T1000 (cell line): ENCODE data around the gene KANK4.

Experiments
- DNase-seq: peaks from one replicate; lab custom pipeline; 2025; ENCODE audit warnings: mixed read lengths; lab: John Stamatoyannopoulos, UW

Gene KANK4

DNA sequence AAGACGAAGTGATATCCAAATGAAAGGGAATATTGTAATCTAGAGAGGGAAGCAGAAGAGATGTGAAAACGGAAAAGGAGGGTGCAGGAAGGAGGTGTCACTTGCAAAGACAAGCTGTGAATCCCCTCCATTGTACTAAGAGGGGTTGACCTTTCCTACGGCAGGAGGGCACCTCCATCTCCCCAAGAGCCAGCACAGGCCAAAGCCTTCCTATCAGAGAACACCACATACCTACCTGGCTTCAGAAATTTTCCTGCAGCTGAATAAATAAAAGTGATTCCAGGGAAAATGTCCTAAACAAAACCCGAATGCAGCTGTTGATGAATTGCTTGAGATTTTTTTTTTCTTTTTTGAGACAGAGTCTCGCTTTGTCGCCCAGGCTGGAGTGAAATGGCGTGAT lies 14.3 kb downstream of the KANK4 start:
- no peak for DNase-seq

DNA sequence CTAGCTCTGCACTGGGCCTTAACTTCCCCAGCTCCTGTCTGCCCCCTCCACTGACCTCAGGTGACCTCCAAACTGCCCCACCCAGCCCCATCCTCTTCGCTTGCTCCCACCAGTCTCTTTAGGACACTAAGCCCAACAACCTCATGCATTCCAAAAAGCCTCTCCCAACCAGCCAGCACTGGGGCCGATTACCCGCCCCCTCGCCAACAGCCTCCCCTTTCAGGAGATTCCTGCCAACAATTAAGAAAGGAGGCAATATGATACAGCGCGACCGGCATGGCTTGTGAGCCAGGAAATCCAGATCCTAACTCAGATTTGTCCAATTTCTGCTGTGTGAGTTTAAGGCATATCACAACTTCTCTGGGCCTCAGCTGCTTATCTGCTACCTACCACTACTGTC lies 14.7 kb downstream of the KANK4 start:
- no peak for DNase-seq

DNA sequence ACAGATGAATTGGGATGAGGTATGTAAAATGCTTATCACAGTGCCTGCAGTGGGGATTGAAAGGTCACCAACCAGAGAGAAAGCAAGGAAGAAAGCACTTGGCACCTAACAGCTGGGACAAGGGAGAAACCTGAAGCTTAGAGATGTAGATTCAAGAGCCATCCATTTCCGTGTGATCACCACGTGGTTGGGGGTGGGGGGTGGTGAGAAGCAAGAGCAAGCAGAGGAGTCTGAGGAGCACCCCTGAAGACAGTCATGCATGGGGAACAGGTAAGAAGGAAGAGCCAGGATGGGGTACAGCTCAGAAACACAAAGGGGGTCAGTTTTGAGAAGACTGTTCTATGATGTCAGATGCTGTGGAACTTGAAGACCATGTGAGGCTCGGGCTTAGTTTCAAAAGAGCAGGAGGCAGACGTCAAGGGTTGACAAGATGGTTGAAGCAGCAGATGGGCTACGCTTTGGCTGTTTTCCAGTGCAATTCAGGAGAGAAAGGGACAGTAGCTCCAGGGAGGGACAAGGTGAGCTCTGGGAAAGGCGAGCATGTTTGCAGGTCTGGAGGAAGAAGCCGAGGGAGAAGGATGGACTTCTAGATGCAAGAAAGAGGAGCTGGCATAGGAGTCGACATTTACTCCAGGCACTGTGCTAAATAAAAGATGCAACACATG lies 17.4 kb downstream of the KANK4 start:
- DNase-seq = no peak

DNA sequence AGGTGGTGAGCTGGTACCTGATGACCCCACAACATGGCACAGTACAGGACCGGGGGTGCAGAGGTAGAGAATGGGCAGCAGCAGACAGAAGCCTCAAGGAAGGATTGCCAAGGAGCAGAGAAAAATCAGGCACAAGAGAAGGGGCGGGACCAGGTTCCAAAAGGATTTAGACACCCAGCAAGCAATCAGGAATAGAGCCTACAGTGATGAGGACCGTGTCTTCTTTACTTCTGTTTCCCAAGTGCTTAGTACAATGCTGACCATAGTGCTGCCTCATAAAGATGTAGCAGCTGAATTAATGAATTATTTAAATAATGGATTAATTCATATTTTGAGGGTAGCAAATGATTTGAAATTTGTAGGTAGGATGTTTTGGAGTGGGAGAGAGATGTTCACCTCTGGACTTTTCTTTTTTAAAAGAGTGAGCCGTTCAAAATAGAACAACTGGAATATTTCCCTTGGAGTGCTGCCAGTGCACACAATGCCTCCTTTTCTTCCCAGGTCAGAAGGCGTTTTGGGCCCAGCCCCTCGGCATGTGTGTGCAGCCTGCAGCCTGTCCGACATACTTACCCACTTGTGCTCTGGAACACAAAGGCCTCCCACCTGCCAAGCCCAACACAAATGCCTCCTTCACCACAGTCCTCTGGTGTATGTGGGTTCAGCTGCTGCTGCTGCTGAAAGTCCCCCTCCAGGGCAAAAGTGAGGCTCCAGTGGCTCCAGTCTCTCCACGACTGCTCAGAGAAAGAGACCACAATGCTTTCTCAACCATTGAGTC lies 19.6 kb downstream of the KANK4 start:
- DNase-seq = no peak

DNA sequence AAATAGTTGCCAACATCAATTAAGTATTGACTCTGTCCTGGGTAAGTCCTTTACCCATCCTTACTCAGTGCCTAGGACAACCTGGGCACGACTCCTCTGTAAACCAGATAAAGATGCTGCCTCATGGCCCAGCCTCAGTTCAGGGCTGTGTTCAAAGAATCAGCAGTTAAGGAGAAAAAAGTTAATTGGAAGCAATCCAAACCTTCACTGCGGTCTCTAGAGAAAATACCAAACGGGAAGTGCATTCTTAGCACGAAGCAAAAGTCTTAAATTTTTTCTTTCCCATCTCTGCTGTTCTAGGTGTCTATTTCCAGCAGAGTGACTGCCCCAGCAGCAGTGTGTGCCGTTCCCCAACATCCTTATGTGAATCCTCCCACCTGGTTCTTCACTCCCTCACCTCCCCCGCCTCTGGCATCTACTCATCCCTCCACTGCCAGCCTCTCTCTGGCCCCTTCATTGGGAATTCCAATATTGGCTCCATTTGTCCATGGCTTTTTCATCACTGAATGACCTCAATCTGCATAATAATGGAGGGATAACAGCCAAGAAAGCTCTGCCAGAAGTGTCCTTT lies 23.2 kb downstream of the KANK4 start:
- DNase-seq = peak; percentile 43

DNA sequence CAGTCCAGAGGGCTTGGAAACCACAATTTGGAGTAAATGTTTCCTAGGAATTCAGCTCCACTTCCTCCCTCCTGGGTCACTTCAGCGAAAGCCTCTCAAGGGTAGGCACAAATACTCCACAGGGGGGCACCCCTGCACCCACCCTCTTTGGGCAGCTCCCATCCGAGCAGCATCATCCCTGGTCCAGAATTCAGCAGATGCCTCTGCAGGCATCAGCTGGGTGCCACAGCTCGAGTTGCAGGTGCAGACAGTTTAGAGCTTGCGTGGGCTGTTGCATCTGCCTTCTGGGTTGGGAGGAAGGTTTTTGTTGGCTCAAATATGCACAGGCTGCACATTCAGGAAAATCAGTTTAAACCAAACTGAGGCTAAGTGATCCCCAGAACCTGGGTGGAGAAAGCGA lies 25.0 kb downstream of the KANK4 start:
- no peak for DNase-seq

DNA sequence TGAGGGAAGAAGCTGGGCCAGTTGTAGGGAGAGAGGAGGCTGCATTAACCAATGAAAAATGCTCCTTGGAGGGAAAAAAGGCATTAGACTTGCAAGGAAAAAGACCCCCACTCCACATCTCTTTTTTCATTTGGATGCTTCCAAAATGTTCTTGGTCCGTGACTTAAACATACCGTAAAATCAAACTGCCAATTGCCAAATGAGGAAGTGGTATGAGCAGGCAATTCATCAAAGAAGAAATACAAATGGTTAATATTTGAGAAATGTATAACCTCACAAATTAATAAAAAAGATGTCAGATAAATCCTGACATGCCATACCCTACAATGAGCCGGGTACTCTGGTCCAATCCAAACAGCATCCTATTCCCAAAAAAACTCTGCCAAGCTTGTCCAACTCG lies 30.6 kb downstream of the KANK4 start:
- no peak for DNase-seq

DNA sequence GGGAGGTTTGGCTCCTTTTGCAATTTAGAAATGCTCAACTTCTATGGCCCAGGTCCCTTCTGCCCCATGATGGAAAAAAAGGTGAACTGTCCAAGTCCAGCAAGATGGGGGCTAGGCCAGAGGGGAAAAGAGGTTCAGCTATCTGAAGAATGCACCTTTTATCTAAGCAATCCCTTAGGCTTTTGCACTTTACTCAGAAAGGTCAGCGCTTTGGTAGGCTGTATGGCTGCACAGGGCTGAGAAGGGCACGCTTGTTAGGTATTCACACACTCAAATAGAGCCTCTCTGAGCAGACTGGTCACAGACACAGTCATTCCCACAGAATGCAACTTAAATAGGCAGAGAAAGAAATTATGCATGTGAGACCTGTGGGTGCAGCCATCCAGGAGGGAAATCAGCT lies 31.0 kb downstream of the KANK4 start:
- DNase-seq = no peak

DNA sequence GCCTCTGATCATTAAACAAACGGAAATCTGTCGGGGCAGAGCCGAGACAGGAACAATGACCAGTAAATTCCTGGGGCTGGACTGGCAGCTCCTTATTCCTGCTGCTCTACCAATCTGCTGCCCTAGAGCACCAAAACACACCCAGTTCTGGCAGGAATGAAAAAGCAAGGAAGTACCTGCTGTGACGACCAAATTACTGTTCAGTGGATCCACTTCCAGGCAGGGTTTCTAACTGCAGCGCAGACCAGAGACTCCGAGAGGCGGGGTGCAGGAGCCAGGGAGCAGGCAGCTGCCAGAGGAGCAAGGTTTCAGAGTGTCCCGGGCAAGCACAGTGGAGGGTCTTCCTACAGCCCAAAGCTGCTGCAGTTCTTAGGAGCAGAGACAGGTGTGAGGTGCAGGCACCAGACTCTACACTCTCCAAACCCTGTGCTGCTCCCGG lies 32.4 kb downstream of the KANK4 start:
- DNase-seq = no peak

DNA sequence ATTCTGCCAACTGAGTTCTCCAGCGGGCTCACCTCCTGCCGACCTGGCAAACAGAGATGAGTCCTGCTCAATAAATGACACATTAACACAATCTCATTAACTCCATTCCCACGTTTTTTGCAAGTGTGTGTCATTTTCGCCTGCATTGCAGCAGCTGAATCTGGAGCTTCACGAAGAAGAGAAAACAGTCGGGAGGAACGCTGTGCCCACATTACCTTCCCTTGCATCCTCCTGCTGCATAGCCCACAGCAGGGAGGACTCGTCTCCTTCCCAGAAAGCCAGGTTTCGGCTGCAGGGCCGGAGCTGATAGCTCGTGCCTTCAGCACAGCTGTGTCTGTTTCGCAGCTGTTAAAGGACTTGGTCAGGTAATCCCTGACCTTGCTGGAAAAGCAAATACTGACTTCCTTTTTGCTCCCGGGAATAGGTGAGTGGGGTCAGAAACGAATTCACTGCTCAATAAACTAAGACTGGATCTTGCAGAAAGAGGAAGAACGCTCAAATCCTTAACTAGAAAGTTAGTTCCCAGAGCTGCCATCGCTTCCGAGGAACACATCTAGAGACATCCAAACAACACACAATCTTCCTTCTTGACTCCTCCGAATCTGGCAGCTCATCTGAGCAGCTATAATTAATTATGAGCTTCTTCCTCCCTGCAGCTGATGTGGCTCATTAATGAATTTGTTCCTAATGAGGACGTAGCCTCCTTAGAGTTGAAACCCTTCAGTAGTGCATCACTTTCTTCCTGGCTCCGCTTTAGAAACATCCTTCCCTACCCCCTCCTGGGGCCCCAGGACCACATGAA lies 33.0 kb downstream of the KANK4 start:
- DNase-seq = no peak

DNA sequence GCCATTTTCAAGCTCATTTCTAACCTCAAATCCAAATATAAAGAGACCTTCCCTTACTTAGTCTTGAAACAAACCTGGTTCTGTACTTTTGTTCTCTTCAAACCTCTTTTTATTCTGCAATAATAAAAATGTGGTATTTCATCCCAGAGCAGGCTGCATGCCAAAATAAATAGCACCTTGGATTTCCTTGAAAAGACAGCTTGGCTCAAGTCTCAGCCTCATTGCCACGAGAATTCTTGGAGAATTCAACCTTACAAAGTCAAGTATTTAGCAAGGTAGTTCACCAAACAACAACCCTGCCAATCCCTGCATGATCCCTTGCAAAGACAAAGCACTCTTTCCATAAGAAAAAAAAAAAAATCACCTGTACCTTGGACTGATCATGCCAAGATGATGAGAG lies 33.8 kb downstream of the KANK4 start:
- no peak for DNase-seq

DNA sequence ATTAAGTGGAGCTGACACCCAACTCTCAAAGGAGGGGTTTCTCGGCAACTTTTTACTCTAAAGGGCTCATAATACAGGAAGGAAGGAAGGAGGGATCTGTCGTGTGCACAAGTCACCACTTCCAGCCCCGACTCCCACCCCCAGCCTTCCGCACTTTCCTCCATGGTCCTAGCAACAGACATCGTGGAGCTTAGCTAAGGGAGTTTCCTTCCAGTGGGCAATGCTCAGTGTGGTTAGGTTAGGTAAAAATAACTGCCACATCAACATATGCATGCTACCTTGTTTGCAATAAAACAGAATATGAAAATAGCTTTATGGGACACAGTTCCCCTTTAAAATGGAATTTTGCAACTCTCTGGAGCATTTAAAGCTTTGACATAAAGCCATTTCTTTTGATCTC lies 35.2 kb downstream of the KANK4 start:
- no peak for DNase-seq

DNA sequence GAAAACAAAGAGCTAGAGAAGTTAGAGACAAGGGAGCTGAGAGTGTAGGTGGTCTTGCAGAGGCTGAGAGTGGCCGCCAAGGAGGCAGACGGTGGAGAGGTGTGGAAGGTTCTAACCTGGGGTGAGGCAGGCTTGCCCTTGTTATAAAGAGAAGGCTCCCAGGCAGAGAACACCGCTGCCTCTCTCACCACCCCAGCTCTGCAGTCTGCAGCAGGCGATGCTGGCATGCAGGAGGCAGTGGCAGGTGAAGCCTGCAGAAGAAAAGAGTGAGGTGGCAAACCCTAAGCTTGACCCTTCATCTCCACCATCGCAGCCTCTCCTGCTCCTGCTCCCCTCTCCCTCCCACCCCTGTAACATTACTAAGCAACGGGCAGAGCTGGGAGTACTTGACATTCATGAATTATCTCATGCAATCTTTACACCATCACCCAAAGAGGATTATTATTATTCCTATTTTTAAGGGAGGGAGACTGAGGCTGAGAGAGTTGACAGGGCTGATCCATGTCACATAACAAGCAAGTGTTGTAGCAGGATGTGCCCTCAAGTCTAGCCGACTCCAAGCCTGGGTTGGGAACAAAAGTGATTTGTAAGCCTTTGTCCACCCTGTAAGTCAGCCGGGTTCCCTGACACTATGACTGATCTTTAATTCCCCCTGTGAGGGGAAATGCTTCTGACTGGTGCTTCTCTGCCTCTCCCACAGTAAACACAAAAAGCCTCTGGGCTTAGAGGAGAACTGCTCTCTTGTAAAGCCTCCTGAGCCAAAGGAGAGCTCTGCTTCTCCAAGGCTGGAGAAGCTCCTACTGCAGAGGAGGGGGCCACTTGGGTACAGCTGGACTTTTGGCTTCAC lies 36.1 kb downstream of the KANK4 start:
- no peak for DNase-seq

DNA sequence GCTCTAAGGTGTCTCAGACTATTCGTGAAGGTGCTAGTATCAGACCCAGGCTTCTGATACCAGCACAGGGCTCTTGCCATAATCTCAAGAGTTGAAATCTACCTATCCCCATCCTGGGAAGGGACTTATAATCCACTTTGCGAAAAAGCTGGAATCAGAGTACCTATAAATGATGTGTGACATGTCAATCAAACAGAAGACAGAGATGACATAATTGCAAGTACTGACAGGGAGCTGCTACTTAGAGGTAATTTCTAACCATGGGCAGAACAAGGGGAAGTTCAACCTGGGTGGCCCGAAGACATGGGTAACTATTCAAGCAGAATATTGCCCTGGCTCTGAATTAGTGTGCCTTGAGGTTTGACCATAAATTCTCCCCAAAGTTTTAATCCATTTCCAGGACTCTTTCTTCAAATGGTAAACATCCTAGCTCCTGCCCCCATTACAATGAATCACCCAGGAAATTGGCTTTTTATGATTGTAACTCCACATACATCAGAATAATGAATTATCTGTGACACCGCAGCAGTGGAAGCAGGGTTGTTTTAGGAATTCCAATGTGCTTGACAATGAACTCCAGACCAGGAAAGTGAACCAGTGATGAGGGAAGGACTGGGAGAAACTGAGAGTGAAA lies 37.2 kb downstream of the KANK4 start:
- DNase-seq = no peak

DNA sequence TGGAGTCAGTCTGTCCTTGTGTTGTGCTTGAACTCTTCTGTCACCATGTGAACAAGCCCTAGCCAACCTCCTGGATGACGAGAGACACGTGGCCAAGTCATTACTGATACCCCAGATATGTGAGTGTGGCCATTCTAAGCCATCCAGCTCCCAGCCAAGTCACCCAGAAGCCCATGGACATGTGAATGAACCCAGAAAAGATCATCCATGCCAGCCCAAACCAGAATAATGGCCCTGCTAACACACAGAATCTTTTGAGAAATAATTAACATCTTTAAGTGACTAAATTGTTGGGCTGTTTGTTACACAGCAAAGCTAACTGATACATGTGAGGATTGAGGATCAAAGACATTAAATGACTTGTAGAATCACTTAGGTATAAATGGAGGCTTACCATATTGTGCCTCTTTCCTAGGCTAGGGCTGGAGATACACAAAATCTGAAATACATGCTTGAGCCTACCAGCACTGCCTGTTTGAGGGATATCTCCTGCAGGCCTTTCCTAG lies 38.2 kb downstream of the KANK4 start:
- DNase-seq = no peak

DNA sequence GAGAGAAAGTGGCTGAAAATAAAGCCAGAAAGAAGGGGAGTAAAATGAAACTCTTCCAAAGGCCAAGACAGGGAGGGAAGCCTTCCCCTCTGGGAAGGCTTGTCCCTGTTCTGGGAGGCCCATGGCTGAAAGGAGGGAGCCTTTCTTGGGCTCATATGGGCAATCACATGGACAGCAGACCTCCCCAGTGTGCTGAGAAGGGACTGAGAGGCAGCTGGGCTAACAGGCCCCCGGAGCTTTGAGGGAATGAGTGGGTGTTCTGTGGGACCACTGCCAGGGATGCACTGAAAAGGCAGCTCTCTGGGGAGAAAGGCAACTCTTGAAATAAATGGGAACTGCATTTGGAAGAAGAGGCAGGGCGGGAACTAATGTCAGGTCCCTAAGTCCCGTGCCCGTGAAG lies 39.1 kb downstream of the KANK4 start:
- DNase-seq = no peak

DNA sequence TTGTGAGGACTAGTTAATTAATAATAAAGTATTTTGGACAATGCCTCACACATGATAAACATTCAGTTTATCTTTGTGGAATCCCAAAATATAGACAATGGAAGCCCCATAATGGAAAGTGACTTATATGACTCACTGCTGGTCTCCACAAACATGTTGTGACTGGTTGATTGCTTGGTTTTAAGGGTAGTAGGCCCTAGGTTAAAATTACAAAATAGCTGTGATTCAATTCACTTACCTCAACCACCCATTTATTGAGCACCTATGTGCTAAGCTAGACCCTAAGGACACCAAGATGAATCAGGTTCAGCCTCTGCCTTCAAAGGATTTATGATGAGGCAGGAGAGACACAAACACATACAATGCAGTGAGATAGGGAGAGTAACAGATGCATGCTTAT lies 42.4 kb downstream of the KANK4 start:
- no peak for DNase-seq

DNA sequence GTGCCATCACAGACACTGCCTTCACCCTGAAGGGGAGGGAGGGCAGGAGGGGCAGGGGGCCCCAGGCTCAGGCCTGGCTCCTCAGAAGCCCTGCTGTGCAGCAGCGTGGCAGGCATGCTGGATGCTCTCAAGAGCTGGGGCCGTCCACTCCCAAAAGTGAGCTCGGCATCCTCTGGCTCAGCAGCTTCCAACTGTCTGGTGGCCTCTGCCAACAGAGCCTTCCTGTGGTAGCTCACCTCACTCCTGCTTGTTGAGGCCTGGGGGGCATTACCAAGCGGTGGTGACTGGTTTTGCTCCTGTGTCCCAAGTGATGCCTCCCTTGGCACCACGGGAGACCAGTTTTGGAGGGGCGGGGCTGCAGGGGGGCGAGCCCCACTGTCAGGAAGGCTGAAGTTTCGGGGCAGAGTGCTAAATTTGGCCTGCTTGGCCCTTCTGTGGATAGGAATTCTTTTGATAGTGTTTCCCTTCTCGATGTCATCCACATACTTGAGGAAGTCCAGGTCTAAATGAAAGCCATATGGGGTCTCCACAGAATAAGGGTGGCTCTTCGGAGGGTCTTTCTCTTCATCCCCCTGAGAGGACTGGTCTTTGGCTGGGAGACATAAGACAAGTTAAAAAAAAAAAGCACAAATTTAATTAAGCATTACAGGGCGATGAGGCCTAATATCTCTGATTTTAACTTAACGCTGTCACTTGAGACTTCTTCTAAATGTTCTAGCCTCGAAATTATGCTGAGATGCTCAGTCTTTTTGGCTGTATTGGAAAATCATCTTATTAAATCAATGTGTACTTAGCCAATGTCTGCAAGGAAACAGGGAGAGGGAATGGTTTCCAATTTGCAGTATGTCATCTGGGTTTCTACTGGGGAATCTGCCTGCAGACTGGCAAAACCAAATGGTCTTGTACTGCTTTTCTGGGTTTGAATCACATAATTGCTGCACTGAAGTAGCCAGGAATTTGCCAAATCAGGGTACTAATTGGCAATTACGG lies 44.4 kb downstream of the KANK4 start:
- DNase-seq = no peak

DNA sequence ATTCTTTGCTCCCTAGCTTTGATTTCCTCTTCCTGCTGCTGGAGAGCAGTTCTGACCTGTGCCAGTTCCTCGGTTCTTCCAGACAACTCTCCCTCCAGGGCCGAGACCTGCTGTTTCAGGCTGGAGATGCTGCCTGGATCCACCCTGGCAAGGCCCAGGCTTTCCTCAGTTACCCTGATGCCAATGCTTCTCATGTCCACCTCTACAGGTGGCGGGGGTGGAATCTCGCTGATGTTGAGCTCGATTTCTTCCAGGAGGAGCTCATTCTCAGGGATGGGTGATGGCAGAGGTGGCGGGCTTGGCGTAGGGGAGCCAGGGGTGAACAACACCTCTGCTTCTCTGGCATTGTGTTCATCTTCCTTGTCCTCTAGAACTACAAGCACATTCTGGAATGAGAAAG lies 45.3 kb downstream of the KANK4 start:
- no peak for DNase-seq
